HG03095 (cell line): ENCODE data around the gene SETBP1.

Experiments
- ATAC-seq: cut with Tn5 transposase; IDR thresholded peaks from one replicate; pipeline ENCODE4 v1.9.1; 2021; ENCODE audit warnings: moderate library complexity; ENCODE audit not compliant: unreplicated experiment

The SETBP1 gene

DNA sequence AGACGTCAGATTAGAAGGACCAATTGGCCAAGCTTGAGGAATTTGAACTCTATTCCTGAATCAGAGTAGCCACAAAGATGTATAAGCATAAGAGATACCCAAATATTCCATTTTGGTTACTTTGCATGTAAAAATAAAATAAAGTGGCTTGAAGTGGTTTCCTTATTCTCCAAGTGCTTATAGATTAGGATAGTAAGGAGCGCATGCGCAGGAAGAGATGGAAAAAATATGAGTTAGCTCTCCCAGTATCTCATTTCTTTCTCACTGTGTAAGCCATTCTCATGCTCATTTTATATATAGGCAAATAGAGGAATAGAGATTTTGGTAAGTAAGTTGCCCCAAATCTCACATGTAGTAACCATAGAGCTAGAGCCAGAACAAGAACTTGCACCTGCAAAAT, 241.3 kb downstream of the SETBP1 start:
- no peak for ATAC-seq

DNA sequence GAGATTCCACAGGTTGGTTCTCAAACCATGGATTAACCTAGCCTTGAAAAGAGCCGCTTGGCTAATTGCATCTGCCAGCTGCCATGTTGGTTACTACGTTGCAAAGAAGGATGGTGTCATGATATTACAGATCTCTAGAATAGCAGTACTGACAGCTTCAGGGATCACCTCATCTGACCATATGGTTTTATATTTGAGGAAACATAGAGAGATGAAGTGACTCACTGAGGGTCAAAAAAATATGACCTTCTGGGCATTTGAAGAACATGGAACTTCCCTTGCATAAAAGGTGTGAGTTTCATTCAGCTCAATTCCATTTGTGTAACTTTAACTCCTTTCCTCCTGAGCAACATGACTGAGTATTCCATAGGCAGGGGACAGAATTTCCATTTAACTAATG, 242.3 kb downstream of the SETBP1 start:
- no peak for ATAC-seq

DNA sequence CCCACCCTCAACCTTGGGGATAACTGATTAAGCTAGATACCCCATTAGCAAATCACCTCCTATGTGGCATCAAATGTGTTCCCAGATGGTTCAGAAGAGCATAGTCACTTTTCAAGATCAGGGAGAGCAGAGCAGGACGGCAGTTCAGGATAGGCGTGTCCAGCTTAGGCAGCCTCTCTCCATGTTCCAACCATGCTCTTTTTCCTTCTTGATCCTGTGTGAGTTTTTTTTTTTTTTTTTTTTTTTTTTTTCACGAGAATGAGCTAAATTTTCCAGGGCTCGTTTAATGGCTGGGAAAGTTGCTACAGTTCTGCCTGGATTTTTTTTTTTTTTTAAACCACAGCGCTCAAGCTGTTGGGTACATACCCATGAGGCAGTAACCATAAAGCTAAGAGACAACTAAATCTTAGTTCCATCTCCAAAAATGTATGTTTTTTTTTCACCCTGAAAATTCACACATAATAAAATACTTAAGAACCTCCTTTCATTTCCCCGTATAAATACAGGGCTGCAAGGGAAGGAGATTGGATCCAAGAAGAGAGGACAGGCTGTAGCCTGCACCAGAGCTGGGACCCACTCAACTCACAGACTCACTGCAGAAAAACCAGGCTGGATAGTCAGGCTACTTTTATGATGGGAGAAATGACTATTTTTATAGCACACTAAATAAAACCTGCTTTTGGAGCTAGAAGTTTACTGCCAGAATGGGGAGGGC, 244.3 kb downstream of the SETBP1 start:
- ATAC-seq = no peak

DNA sequence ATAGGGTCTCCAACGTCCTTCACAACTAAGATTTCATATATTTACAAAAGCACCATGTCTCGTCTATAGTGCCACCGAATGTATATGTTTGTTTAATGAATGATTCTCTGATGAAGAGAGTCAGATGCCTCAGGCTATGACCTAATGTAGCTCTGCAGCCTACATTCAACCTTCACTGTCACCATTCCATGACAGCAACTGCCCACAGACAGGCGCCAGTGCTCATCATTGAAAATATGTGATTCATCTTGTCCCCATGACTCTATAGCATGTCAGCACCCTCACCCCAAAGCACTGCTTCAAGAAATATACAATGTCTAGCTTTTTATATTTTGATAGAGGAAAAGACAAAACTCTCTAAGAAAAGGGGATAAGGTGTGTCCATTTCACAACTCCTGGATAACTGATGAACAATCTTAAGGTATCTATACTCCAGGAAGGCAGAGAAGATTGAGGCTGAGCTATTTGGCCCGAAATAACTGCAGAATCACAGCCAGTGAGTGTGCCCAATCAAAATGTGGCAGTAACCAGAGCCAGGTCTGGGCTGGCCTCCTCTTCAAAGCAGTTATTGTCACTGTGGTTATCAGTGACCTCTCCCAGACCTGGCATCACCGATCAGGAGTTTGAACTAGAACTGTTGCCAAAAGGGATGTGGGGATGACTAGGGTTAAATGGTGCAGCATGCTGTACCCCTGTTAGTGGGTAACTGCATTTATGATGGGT, 246.6 kb downstream of the SETBP1 start:
- no peak for ATAC-seq

DNA sequence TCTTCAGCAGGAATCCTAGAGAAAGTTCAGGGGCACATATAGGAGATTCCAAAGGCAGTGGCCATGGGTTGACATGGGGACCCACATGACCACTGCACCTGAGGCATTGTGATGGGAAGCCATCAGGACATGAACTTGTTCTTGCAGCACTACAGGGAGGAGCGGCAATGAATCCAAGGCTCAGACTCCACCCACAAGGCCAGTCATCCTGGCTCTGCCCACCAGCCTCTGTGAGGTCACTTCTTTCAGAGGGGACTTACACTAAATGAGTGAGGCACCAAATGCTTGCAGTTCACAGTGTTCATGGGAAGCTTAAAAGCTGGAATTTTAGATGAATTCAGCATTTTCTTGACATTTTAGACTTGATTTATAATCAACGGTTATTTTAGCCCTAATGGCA, 254.2 kb downstream of the SETBP1 start:
- no peak for ATAC-seq

DNA sequence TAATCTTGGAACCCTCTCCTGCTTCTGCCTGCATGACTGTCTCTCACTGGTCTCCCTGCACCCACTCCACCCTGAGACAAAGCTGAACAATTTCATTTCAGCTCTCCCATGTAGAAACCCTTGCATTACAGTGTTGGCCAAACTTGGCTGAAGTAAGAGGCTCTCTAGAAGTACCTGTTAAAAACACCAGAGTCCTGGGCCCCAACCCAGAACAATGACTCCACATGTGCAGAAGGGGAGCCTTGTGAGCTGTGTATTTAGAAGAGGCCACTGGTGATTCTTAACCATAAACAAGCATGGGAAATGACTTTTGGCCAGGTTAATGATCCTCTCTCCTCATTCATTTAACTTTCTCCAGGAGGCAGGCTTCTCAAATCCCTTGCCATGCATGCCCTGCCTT, 254.8 kb downstream of the SETBP1 start:
- no peak for ATAC-seq

DNA sequence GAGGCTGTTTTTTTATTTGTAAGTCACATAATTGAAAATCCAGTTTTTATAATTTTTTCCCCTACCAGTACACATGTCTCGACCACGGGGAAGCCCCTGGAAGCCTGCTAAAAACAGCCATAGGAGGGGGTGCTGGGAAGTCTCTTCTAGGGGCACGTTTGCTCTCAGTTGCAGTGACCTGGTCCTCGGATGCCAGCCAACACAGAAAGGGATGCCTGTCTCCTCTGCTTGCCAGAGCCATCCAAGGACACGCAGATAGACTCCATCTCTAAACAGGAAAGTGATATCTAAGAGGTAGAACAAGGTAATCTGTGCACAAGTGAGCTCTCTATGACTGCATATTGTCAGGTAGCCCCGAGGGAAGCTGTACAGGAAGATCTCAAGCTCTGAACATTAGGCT, 255.8 kb downstream of the SETBP1 start:
- no peak for ATAC-seq

DNA sequence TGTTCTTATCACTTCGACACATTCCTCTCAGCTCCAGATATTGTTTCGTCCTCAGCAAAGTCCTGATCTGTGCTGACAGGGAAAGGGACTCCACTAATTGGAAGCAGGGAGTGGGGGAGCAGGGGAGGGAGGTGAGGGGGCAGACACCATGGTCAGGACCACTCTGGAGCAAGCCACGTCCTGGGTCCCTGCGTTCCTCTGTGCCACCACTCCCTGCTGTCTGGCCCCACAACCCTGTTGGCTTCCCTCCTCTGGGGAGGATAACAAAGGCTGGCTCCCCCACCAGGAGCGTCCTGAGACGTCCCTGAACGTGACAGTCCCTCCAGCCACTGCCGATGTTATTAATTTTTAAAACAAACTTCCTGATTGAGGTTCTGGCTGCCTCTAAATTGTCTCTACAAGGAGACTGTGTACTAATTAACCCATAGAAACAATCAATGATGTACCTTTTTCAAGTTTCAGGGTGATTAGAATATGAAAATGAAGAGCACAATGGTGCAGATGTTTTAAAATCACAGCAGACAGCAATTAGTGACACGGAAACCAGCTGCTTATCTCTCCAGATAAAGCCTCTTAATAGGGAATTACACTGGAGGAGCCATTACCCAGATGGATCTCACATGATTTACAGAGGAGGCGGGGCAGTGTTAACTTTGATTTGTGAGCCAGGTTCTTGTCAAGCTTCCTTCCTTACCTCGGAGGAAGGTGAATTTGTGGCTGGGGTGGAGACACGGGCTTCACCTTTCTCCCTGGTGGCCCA, 257.5 kb downstream of the SETBP1 start:
- no peak for ATAC-seq

DNA sequence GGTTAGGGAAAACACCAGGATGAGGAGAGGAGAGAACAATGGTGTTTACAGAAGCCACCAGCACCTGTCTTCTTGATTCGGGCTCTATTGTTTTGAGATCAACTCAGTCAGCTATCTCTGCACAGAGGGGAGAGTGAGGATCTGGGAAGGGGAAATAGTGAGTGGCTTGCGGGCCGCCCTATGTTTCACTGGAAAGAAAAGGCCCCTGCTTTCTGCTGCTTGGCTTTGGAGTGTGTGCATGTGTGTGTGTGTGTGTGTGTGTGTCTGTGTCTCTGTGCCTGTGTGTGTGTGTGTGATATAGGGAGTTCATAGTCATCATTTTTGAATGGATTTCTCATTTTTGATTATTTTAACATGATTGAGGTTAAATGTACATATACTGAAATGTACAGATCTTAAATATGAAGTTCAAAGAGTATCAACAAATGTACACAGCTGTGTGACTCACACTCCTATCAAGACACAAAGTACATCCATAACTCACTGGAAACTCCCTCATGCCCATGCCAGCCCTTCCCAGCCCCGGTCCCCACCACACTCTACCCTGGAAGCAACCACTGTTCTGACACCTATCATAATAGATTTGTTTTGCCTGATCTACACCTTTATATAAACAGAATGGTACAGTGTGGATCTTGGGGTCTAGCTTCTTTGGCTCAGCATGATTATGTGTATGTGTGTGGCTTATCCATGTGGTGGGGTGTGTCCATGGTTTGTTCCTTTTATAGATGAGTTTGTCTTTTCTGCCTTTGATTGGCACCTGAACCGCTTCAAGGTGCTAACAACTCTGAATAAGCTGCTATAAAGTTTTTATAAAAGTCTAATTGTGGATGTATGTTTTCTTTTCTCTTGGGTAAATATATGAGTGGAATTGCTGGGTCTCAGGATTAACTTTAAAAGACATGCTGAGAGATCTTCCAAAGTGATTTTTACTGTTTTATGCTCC, 258.3 kb downstream of the SETBP1 start:
- no peak for ATAC-seq

DNA sequence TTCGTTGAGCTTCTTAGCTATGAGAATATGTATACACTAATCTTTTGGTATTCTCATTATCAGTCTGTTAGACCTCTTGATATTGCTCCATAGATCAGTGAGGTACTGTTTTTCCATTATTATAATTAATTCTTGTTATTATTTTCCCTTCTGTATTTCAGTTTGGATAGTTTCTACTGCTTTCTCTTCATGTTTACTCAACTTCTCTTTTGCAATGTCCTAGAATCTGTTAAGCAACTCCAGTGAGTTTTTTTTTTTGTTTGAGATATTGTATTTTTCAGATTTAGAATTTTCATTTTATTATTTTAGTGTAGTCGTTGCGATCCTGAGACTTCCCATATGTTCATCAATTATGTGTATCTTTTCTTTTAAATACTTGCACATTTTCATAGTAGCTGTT, 260.8 kb downstream of the SETBP1 start:
- ATAC-seq = no peak

DNA sequence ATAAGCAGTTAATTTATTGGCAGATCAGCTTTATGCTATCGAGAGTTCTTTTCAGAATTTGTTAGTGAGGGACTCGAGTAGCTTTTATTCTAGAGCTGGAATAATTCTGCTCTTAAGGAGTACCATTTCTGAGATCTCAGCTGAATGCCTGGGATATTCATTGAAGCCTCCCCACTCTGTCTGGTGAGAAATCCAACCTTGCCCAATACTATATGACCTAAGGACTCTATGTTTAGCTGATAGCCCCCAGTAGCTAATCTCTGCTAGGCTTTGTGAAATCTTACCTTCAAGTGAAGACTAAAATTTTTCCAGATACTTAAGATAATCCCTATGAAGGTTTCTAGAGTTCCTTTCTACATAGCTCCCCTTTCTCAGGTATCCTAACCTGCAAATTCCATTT, 261.4 kb downstream of the SETBP1 start:
- no peak for ATAC-seq

DNA sequence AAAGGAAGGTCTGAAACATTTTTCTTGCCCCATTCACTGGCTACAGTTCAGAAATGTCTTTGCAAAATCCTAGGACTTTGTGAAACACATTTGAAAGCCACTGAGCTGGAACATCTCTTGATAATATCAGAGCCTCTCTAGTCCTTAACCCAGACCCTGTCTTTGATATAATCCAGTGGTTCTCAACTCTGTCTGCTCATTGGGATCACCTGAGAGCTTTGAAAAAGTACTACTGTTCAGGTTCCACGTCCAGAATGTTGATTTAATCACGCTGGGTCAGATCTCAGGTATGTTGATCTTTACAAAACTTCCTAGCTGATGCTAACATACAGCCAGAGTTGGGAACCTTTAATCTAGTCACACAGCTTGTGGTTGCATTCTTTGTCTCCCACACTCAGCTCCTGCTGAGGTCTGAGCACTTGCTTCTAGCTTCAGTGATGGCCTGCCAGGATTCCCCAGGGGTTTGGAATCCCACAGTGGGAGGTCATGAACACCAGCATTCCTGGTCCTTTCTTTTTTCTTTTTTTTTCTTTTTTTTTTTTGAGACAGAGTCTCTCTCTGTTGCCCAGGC, 262.7 kb downstream of the SETBP1 start:
- ATAC-seq = no peak

DNA sequence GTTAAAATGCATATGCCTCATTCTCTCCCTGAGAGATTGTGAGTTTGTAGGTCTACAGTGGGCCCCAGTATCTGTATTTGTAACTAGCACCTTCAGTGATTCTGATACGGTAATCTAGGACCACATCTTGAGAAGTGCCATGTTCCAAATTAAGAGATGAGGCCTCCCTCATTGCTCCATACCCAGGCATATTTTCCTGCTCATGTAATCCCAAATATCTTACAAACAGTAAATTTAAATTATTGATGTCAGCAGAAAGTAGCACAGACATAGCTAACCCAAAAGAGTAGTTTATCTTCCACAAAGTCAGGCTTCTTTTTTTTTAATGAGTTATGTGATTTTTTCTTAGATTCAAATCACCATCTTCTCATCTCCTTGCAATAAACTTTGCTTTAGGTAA, 263.8 kb downstream of the SETBP1 start:
- ATAC-seq = no peak

DNA sequence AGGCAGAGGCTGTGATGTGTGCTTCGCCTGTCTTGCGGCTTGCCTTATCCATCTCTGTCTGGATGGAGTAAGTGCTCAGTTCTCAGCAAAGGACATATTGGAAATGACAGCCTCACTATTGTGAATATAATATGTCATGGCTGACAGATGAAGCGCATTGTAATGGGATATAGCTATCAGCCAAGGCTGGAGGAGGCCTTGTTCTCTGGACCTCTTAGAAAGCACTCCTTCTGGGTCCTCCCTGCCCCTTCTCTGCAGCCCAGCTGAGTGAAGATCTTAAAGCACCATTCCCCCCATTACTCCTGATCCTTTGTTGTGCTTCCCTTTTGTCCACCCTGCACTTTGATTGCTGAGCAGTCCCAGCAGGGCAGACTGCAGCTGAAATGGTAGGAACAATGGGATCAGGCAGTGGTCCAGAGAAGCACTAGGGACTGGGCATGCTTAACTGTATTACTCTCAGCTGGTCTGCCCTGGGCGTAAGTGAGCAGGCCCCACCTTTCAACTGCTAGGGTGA, 265.3 kb downstream of the SETBP1 start:
- ATAC-seq = no peak

DNA sequence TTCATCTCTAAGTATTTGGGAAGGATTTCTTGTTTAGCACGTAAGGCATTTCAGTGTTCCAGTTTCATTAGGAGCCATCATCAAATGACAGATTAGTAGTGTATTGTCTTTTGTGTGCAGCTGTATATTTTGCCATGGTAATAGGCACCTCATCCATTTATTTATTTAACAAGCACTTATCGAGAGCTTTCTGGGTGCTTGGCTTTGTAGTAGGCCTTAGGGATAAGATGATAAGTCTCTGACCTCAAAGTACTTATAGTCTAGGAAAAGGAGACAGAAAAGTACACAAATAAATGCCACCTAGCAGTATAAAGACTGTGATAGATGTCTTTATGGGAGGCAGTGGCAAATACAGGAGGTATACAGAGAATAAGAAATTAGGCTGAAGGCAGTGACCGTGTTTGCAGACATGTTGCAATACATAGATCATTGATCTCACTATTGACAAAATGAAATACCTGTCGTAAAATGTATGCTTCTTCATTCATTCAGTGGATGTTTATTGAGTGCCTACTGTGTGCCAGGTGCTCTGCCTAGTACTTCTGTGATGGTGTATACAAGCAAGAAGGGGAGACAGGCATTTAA, 265.9 kb downstream of the SETBP1 start:
- ATAC-seq = no peak

DNA sequence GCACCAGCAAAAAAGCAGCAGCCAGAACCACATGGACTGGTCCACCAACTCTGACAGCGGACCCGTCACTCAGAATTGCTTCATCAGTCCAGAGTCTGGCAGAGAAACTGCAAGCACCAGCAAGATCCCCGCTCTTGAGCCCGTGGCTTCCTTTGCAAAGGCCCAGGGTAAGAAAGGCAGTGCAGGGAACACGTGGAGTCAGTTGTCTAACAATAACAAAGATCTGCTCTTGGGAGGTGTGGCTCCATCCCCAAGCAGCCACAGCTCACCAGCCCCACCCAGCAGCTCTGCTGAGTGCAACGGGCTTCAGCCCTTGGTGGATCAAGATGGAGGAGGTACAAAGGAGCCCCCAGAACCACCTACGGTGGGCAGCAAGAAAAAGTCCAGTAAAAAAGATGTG, 269.3 kb downstream of the SETBP1 start:
- no peak for ATAC-seq

DNA sequence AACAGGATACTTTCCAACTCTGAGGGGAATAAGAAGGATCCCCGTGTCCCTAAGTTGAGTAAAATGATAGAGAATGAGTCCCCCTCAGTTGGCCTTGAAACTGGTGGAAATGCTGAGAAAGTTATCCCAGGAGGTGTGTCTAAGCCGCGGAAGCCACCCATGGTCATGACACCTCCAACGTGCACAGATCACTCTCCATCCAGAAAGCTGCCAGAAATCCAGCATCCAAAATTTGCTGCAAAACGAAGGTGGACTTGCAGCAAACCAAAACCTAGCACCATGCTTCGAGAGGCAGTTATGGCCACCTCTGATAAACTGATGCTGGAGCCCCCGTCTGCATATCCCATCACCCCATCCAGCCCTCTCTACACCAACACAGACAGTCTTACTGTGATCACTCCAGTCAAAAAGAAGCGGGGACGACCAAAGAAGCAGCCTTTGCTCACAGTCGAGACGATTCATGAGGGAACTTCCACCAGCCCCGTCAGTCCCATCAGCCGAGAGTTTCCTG, 270.1 kb downstream of the SETBP1 start:
- ATAC-seq = no peak

DNA sequence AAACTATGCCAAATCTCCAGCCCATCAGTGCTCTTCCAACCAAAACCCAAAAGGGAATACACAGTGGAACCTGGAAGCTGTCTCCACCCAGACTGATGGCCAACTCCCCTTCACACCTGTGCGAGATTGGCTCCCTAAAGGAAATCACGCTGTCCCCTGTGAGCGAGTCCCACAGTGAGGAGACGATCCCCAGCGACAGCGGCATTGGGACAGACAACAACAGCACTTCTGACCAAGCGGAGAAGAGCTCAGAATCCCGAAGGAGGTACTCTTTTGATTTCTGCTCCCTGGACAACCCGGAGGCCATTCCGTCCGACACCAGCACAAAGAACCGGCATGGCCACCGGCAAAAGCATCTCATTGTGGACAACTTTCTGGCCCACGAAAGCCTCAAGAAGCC, 271.1 kb downstream of the SETBP1 start:
- ATAC-seq = no peak

DNA sequence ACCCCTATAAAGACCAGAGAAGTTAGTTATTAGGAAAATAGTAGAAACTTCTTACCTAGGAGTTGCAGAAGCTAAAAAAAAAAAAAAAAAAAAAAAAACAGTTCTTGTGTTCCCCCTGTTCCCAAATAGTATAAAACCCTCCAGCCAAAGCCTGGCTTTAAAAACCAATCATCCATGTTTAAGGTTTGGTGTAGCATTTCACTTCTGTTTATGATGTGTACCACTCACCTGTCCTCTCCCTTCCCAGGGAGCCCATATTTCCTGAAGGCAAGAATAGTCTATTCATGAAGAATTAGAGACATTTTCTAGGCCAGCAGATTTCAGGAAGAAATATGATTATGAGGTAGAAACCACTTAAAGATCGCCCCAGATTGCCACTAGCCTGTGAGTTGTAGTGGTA, 273.6 kb downstream of the SETBP1 start:
- no peak for ATAC-seq

DNA sequence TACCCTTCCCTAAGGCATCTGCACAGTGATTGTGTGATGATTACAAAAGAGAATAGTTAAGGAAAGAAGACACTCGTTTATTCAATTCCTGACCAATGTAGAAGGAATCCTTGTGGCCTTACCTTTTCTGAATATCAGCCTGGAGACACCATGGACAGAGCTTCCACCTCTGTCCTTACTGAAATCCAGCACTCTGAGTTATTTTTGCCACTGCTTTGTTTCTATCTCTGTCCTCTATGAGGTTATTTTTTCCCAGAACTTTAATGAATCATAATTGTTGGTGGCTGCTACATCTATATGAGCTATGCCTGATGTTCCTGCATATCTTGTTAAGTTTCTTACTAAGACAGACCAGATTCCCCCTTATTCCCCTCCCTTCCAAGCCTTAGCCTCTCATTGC, 275.1 kb downstream of the SETBP1 start:
- ATAC-seq = no peak
